ENCODE measurements around the gene PGBD4.

The PGBD4 gene

DNA sequence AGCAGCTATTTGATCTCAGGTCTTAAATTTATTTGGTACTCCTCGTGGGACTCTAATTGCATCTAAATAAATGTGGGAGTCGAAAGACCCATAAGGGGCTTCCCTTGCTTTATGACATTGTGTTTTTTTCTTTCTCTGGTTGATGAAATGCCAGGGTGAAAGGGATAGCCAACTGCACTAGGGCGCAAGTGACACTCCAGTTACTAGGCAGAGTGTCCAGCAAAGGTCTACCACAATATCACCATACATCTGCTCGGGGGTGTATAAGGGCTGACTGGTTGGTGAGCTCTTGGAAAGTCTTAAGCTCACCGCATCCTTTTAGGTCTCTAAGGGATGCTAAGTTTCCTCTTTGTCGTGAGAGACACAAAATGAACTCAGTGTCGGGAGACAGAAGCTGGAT, 54.0 kb downstream of the PGBD4 start:
- Histone ChIP-seq H3F3A (ENCODE audit: low read depth) (no peaks in the 10 kb centered on the region), H3K36me3 (ENCODE audit: insufficient read depth, low read length) (peaks cover 49% of the 10 kb centered on the region; the same call in 1 of the 2 replicates), H3K27me3 (ENCODE audit: insufficient read depth, low read length, poor library complexity, severe bottlenecking) (no peaks in the 10 kb centered on the region), H3K9ac (ENCODE audit: low read depth, low read length, poor library complexity, severe bottlenecking) (no peak overlapping the region), H3K9me3 (ENCODE audit: insufficient read depth, low read depth, low read length) (peaks cover 8% of the 10 kb centered on the region; the same call in 1 of the 2 replicates), H3K4me3 (ENCODE audit: low read length, poor library complexity, severe bottlenecking) (no peak overlapping the region), H3K4me1 (ENCODE audit: insufficient read depth, low read length, poor library complexity, severe bottlenecking) (no peaks in the 10 kb centered on the region), H3K9me2 (replicated peaks; ENCODE audit: low read depth, low read length) (no peaks in the 10 kb centered on the region), H2AFZ (ENCODE audit: low read length) (no peak overlapping the region), H4K20me1 (ENCODE audit: insufficient read depth, low read length, poor library complexity, severe bottlenecking) (no peaks in the 10 kb centered on the region), H3K4me2 (ENCODE audit: low read depth, low read length, poor library complexity, severe bottlenecking) (no peak overlapping the region), H3K79me2 (ENCODE audit: insufficient read depth, low read length) (no peaks in the 10 kb centered on the region)
- TF ChIP-seq, protein P1, sequence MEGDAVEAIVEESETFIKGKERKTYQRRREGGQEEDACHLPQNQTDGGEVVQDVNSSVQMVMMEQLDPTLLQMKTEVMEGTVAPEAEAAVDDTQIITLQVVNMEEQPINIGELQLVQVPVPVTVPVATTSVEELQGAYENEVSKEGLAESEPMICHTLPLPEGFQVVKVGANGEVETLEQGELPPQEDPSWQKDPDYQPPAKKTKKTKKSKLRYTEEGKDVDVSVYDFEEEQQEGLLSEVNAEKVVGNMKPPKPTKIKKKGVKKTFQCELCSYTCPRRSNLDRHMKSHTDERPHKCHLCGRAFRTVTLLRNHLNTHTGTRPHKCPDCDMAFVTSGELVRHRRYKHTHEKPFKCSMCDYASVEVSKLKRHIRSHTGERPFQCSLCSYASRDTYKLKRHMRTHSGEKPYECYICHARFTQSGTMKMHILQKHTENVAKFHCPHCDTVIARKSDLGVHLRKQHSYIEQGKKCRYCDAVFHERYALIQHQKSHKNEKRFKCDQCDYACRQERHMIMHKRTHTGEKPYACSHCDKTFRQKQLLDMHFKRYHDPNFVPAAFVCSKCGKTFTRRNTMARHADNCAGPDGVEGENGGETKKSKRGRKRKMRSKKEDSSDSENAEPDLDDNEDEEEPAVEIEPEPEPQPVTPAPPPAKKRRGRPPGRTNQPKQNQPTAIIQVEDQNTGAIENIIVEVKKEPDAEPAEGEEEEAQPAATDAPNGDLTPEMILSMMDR (conservative IDR thresholded peaks at IDR 0.05; ENCODE audit: low read length), result no peak
- no peak for TF ChIP-seq EZH2phosphoT487 (IDR thresholded peaks at IDR 0.05; ENCODE audit: borderline replicate concordance)
